Fibroblast of skin of back (primary cell): Measurements from ENCODE around the gene RGS6.

Experiments used
- DNase-seq: peaks from one replicate; pipeline ENCODE4 v3.0.0-alpha.2; 2013

RGS6 gene

GRCh38 chr14:72535485-72535884 lies 603.3 kb downstream of the RGS6 start:
- no peak for DNase-seq

- no peak for DNase-seq
Observed at GRCh38 chr14:72538387-72538786, 606.2 kb downstream of the RGS6 start.

- no peak for DNase-seq
Observed at GRCh38 chr14:72539661-72540315, 607.6 kb downstream of the RGS6 start.

- no peak for DNase-seq
Observed at GRCh38 chr14:72540836-72541235, 608.6 kb downstream of the RGS6 start.

GRCh38 chr14:72541546-72541945 lies 609.3 kb downstream of the RGS6 start:
- DNase-seq, result no peak

GRCh38 chr14:72543341-72543740 lies 611.1 kb downstream of the RGS6 start:
- DNase-seq, result no peak

GRCh38 chr14:72544615-72545387 lies 612.6 kb downstream of the RGS6 start:
- no peak for DNase-seq

- no peak for DNase-seq
Observed at GRCh38 chr14:72545411-72546311, 613.4 kb downstream of the RGS6 start.

GRCh38 chr14:72546344-72547016 lies 614.3 kb downstream of the RGS6 start:
- DNase-seq, result no peak

- DNase-seq, result no peak
Observed at GRCh38 chr14:72547999-72548398, 615.8 kb downstream of the RGS6 start.

- peak; percentile 23 for DNase-seq
Observed at GRCh38 chr14:72549026-72549425, 616.8 kb downstream of the RGS6 start.

- DNase-seq, result no peak
Observed at GRCh38 chr14:72549854-72550253, 617.6 kb downstream of the RGS6 start.

- DNase-seq, result no peak
Observed at GRCh38 chr14:72550513-72550912, 618.3 kb downstream of the RGS6 start.

- DNase-seq, result no peak
Observed at GRCh38 chr14:72552236-72552635, 620.0 kb downstream of the RGS6 start.

GRCh38 chr14:72553161-72553560 lies 620.9 kb downstream of the RGS6 start:
- no peak for DNase-seq

GRCh38 chr14:72553656-72554055 lies 621.4 kb downstream of the RGS6 start:
- DNase-seq, result no peak

- DNase-seq, result no peak
Observed at GRCh38 chr14:72554401-72554800, 622.2 kb downstream of the RGS6 start.

GRCh38 chr14:72554994-72555608 lies 622.9 kb downstream of the RGS6 start:
- no peak for DNase-seq

- no peak for DNase-seq
Observed at GRCh38 chr14:72555609-72556000, 623.4 kb downstream of the RGS6 start.

- no peak for DNase-seq
Observed at GRCh38 chr14:72557671-72558070, 625.4 kb downstream of the RGS6 start.

GRCh38 chr14:72558721-72559120 lies 626.5 kb downstream of the RGS6 start:
- DNase-seq, result no peak

- no peak for DNase-seq
Observed at GRCh38 chr14:72559202-72559601, 627.0 kb downstream of the RGS6 start.
